Gastrocnemius medialis (tissue), 4 donors: ENCODE data around the gene AFG3L2. TPM values are rescaled to one million over a fixed set of nuclear protein-coding genes. Genes with fewer than 3 reads are reported as not detected.

Experiments
- ATAC-seq, 2 donors: fragments of 150-250 bp; one replicate each; pipeline ENCODE4 v1.9.1; 2016
- DNase-seq, 2 donors: peaks; one replicate each; pipeline ENCODE4 v3.0.0-alpha.2; 2019
- H3K27ac ChIP-seq, 4 donors: fragments of 200-600 bp; sonication (generic); 1 replicate in 1 of 4; 2 replicates in 3 of 4; pipeline ENCODE4 v1.5.1; 2016 to 2018; ENCODE audit warnings: mild to moderate bottlenecking in 2 of 4, moderate library complexity in 1 of 4
- H3K27me3 ChIP-seq, 3 donors: fragments of 200-600 bp; sonication (generic) in 2 of 3; 1 replicate in 1 of 3; 2 replicates in 2 of 3; pipeline versions ENCODE4 v1.5.1 to v1.6.0; 2016 to 2019; ENCODE audit warnings: mild to moderate bottlenecking in 1 of 3, moderate library complexity in 1 of 3
- H3K36me3 ChIP-seq, 2 donors: fragments of 200-600 bp; sonication (generic) in 1 of 2; one replicate each; pipeline ENCODE4 v1.5.1; 2017 to 2018
- H3K4me1 ChIP-seq, 2 donors: fragments of 200-600 bp; sonication (generic) in 1 of 2; one replicate each; pipeline ENCODE4 v1.5.1; 2016 to 2017; ENCODE audit warnings: mild to moderate bottlenecking in 2 of 2
- H3K4me3 ChIP-seq, 4 donors: fragments of 200-600 bp; sonication (generic) in 3 of 4; 1 replicate in 1 of 4; 2 replicates in 3 of 4; pipeline ENCODE4 v1.5.1; 2016 to 2019; ENCODE audit warnings: mild to moderate bottlenecking in 2 of 4
- H3K9me3 ChIP-seq, 3 donors: fragments of 200-600 bp; sonication (generic) in 2 of 3; 1 replicate in 1 of 3; 2 replicates in 2 of 3; pipeline ENCODE4 v1.5.1; 2016 to 2019
- POLR2A ChIP-seq, 2 donors: fragments of 450-650 bp; IDR thresholded peaks; one replicate each; pipeline ENCODE4 v1.6.1; 2017; ENCODE audit warnings: antibody characterized with exemption in 2 of 2, mild to moderate bottlenecking in 2 of 2, moderate library complexity in 2 of 2
- in situ Hi-C, 4 donors: fragments of 200-750 bp; cut with MboI; loops; one replicate each; pipeline versions ENCODE4 v1.15.0 to v1.8.0; 2017; ENCODE audit warnings: low sequenced_read_pairs in 4 of 4
- intact Hi-C: fragments of 100-400 bp; cut with DNase I; formaldehyde crosslinking; loops from one replicate; pipeline ENCODE4 v1.15.1; 2023; ENCODE audit warnings: low total_unique reads
- total RNA-seq, 4 donors: library from RNA; depleted of rRNA; stranded (reverse); fragments of >200 nt; gene quantifications; one replicate each; pipeline versions ENCODE4 v1.1.0 to v1.2.3, GENCODE V29; 2016
- TF ChIP-seq, protein P1 (sequence below), 5 experiments: fragments of 450-650 bp in 3 of 5; fragments of 200-600 bp in 2 of 5; sonication (generic) in 2 of 5; IDR thresholded peaks in 4 of 5; conservative IDR thresholded peaks in 1 of 5; 1 replicate in 4 of 5; 2 replicates in 1 of 5; pipeline ENCODE4 v1.5.1; 2016 to 2019; ENCODE audit warnings: antibody characterized with exemption in 5 of 5, mild to moderate bottlenecking in 3 of 5, moderate library complexity in 3 of 5

Gene AFG3L2
- total RNA-seq, 4 donors from 2014 or later, result 102 to 166 (median 124) TPM

- no peak for DNase-seq
- Histone ChIP-seq H3K9me3 (no peaks in the 10 kb centered on the region), H3K27ac (peak overlapping the region; percentile 80 to 89 (median 87)), H3K4me3 (peak overlapping the region in 3 of 4 donors; percentile 15 to 48 (median 44)), H3K36me3 (no peaks in the 10 kb centered on the region), H3K4me1 (peaks cover 6 to 8% of the 10 kb centered on the region in 2 donors), H3K27me3 (no peaks in the 10 kb centered on the region)
- in situ Hi-C loops, result no loop called here
- no peak for ATAC-seq
- intact Hi-C loops, result no loop called here
- TF ChIP-seq POLR2A (IDR thresholded peaks at IDR 0.05), result no peak
- TF ChIP-seq, protein P1, sequence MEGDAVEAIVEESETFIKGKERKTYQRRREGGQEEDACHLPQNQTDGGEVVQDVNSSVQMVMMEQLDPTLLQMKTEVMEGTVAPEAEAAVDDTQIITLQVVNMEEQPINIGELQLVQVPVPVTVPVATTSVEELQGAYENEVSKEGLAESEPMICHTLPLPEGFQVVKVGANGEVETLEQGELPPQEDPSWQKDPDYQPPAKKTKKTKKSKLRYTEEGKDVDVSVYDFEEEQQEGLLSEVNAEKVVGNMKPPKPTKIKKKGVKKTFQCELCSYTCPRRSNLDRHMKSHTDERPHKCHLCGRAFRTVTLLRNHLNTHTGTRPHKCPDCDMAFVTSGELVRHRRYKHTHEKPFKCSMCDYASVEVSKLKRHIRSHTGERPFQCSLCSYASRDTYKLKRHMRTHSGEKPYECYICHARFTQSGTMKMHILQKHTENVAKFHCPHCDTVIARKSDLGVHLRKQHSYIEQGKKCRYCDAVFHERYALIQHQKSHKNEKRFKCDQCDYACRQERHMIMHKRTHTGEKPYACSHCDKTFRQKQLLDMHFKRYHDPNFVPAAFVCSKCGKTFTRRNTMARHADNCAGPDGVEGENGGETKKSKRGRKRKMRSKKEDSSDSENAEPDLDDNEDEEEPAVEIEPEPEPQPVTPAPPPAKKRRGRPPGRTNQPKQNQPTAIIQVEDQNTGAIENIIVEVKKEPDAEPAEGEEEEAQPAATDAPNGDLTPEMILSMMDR (IDR thresholded peaks at IDR 0.05 in 4 of 5, conservative IDR thresholded peaks at IDR 0.05 in 1 of 5), result no peak
These were observed 97.1 kb downstream of the AFG3L2 start for GRCh38 chr18:12279781-12280531.

Other genes with a start within 250 kb of the AFG3L2 start
- 1 to 10 TPM in 1 of 4 donors, under 1 TPM in 1, not detected in 2; 0.33 to 7.4 TPM for gene CIDEA, start 122.9 kb downstream of the AFG3L2 start, total RNA-seq
- 10 to 100 TPM in 3 of 4 donors, 1 to 10 TPM in 1; 6.3 to 29.7 (median 13.5) TPM for gene TUBB6, start 69.0 kb downstream of the AFG3L2 start, total RNA-seq
- under 1 TPM in 1 of 4 donors, not detected in 3; 0.11 TPM for gene PRELID3A, start 30.7 kb upstream of the AFG3L2 start, total RNA-seq